ENCODE data around the gene GANAB. TPM values are rescaled to one million over a fixed set of nuclear protein-coding genes. Genes with fewer than 3 reads are reported as not detected.
"Not testable (repeated sequence)": the region's sequence is repeated elsewhere in the genome, so short reads cannot be mapped to it uniquely, and the experiment has no call there.

Gene GANAB
- total RNA-seq, 2 donors from 2014 or later = 71.8 to 78.0 TPM

GRCh38 chr11:62665075-62665598 lies 18.7 kb upstream of the GANAB start, which contains the start of the genes C11orf98 and CSKMT:
TSS of gene C11orf98 (minus strand) at chr11:62665210. CDS start at chr11:62665169, 41 bp downstream.
TSS of gene CSKMT (plus strand) at chr11:62665312. CDS start at chr11:62665880, 568 bp downstream.
- H3K4me1 ChIP-seq = peaks cover 0 to 35% of the 10 kb centered on the region in 2 donors
- H3K36me3 ChIP-seq = peaks cover 19% of the 10 kb centered on the region
- no peaks in the 10 kb centered on the region for H3K9me3 ChIP-seq
- no peak for TF ChIP-seq CTCF (IDR thresholded peaks at IDR 0.05)
- H3K4me3 ChIP-seq = peak within 1 kb of the TSS; percentile 54 to 93
- peak within 1 kb of the TSS; percentile 79 to 89 for H3K27ac ChIP-seq
- peak; percentile 97 for DNase-seq (ENCODE audit: low spot score)
- no peaks in the 10 kb centered on the region for H3K27me3 ChIP-seq

GRCh38 chr11:62664405-62665074 lies 18.1 kb upstream of the GANAB start:
- Histone ChIP-seq H3K4me3 (peak overlapping the region; percentile 54 to 93), H3K27me3 (no peaks in the 10 kb centered on the region), H3K4me1 (peaks cover 0 to 35% of the 10 kb centered on the region in 2 donors), H3K27ac (peak overlapping the region; percentile 79 to 89), H3K9me3 (no peaks in the 10 kb centered on the region), H3K36me3 (peaks cover 19% of the 10 kb centered on the region)
- no peak for DNase-seq (ENCODE audit: low spot score)
- no peak for TF ChIP-seq CTCF (IDR thresholded peaks at IDR 0.05)

GRCh38 chr11:62656796-62657429 lies 10.5 kb upstream of the GANAB start:
- no peaks in the 10 kb centered on the region for H3K9me3 ChIP-seq
- TF ChIP-seq CTCF (IDR thresholded peaks at IDR 0.05) = no peak

GRCh38 chr11:62654297-62654696 lies 7.9 kb upstream of the GANAB start:
- DNase-seq (ENCODE audit: low spot score) = no peak
- H3K9me3 ChIP-seq = no peaks in the 10 kb centered on the region
- peaks cover 0 to 15% of the 10 kb centered on the region in 2 donors for H3K4me1 ChIP-seq
- no peak overlapping the region for H3K4me3 ChIP-seq
- peaks cover 5% of the 10 kb centered on the region for H3K36me3 ChIP-seq
- no peak overlapping the region for H3K27ac ChIP-seq
- no peaks in the 10 kb centered on the region for H3K27me3 ChIP-seq
- no peak for TF ChIP-seq CTCF (IDR thresholded peaks at IDR 0.05)

More at GRCh38 chr11:62656796-62657429, 10.5 kb upstream of the GANAB start:
- H3K36me3 ChIP-seq = no peaks in the 10 kb centered on the region
- no peak overlapping the region for H3K4me3 ChIP-seq
- H3K4me1 ChIP-seq = peaks cover 0 to 8% of the 10 kb centered on the region in 2 donors
- H3K27ac ChIP-seq = no peak overlapping the region
- H3K27me3 ChIP-seq = no peaks in the 10 kb centered on the region
- no peak for DNase-seq (ENCODE audit: low spot score)

GRCh38 chr11:62652161-62653006 lies 6.0 kb upstream of the GANAB start:
- TF ChIP-seq CTCF (IDR thresholded peaks at IDR 0.05) = no peak
- Histone ChIP-seq H3K27me3 (no peaks in the 10 kb centered on the region), H3K4me3 (peak overlapping the region; percentile 91 to 93), H3K36me3 (peaks cover 20% of the 10 kb centered on the region), H3K9me3 (no peaks in the 10 kb centered on the region), H3K4me1 (peaks cover 0 to 15% of the 10 kb centered on the region in 2 donors), H3K27ac (peak overlapping the region; percentile 89 to 90)
- no peak for DNase-seq (ENCODE audit: low spot score)

- H3K36me3 ChIP-seq = peaks cover 20% of the 10 kb centered on the region
- not testable (repeated sequence) for H3K27me3 ChIP-seq; H3K9me3 ChIP-seq; H3K27ac ChIP-seq; DNase-seq (ENCODE audit: low spot score); H3K4me3 ChIP-seq
- H3K4me1 ChIP-seq = peaks cover 0 to 29% of the 10 kb centered on the region in 2 donors
Measured at GRCh38 chr11:62650283-62650682, 3.9 kb upstream of the GANAB start.
